ENCODE measurements around the gene PCNX4. TPM values are rescaled to one million over a fixed set of nuclear protein-coding genes. Genes with fewer than 3 reads are reported as not detected.

Gene PCNX4
- total RNA-seq, 1 experiment from 2014 or later: 65.1 TPM

- Histone ChIP-seq H2AFZ (peak overlapping the region; percentile 92; the same call in 1 of the 2 replicates), H4K20me1 (ENCODE audit: insufficient read depth) (no peaks in the 10 kb centered on the region; the same call in 1 of the 2 replicates), H3K4me3 (peak overlapping the region; percentile 90), H3K79me2 (ENCODE audit: low read depth) (peaks cover 63% of the 10 kb centered on the region), H3K27me3 (ENCODE audit: insufficient read depth, low read depth) (no peaks in the 10 kb centered on the region), H3K4me1 (replicated peaks; ENCODE audit: insufficient read depth) (peaks cover 20% of the 10 kb centered on the region), H3F3A (ENCODE audit: insufficient read depth, low read depth) (peaks cover 26% of the 10 kb centered on the region), H3K9me2 (ENCODE audit: insufficient read depth) (no peaks in the 10 kb centered on the region), H3K9me3 (ENCODE audit: insufficient read depth, low read depth) (no peaks in the 10 kb centered on the region), H3K36me3 (ENCODE audit: low read depth) (no peaks in the 10 kb centered on the region), H3K27ac (peak overlapping the region; percentile 94), H3K4me2 (peak overlapping the region; percentile 92)
- intact Hi-C loops (cut with micrococcal nuclease; ENCODE audit: unreplicated experiment): loop anchor here (5.0 kb wide), 2 partner anchors 611 to 901 kb away; partner anchors contain the start of genes JKAMP and L3HYPDH
- no TSS peak for BruUV-seq (replicated peaks)
- TF ChIP-seq CTCF (conservative IDR thresholded peaks at IDR 0.05): no peak
- no peak for TF ChIP-seq EZH2 (IDR thresholded peaks at IDR 0.05; ENCODE audit: low read depth)
- CTCF ChIA-PET: no interaction called here
- POLR2A ChIA-PET (ENCODE audit: unreplicated experiment): no interaction called here
- DNase-seq: no peak
Measured at GRCh38 chr14:60093606-60094005, 1.9 kb downstream of the PCNX4 start.

- no peak for TF ChIP-seq CTCF (conservative IDR thresholded peaks at IDR 0.05)
- peak overlapping the region; percentile 90 for H3K4me3 ChIP-seq
- intact Hi-C loops (cut with micrococcal nuclease; ENCODE audit: unreplicated experiment): loop anchor here (5.0 kb wide), 2 partner anchors 612 to 902 kb away; partner anchors contain the start of genes JKAMP and L3HYPDH
Measured at GRCh38 chr14:60094306-60094897, 2.7 kb downstream of the PCNX4 start.

GRCh38 chr14:60095231-60095630 is 3.5 kb downstream of the PCNX4 start:
- H4K20me1 ChIP-seq (ENCODE audit: insufficient read depth): no peaks in the 10 kb centered on the region; the same call in 1 of the 2 replicates
- TF ChIP-seq CTCF (conservative IDR thresholded peaks at IDR 0.05): no peak
- no peak for TF ChIP-seq EZH2 (IDR thresholded peaks at IDR 0.05; ENCODE audit: low read depth)
- H3K4me1 ChIP-seq (replicated peaks; ENCODE audit: insufficient read depth): peaks cover 20% of the 10 kb centered on the region
- no peak overlapping the region for H3K27ac ChIP-seq
- no peaks in the 10 kb centered on the region for H3K9me3 ChIP-seq (ENCODE audit: insufficient read depth, low read depth)
- H3K4me3 ChIP-seq: no peak overlapping the region
- H3F3A ChIP-seq (ENCODE audit: insufficient read depth, low read depth): peaks cover 26% of the 10 kb centered on the region
- no peaks in the 10 kb centered on the region for H3K36me3 ChIP-seq (ENCODE audit: low read depth)
- no peaks in the 10 kb centered on the region for H3K9me2 ChIP-seq (ENCODE audit: insufficient read depth)
- intact Hi-C loops (cut with micrococcal nuclease; ENCODE audit: unreplicated experiment): no loop called here
- BruUV-seq (replicated peaks): no TSS peak
- no peak for DNase-seq
- no peaks in the 10 kb centered on the region for H3K27me3 ChIP-seq (ENCODE audit: insufficient read depth, low read depth)
- ChIA-PET CTCF (no interaction called here), POLR2A (ENCODE audit: unreplicated experiment) (no interaction called here)
- H3K79me2 ChIP-seq (ENCODE audit: low read depth): peaks cover 77% of the 10 kb centered on the region
- no peak overlapping the region for H2AFZ ChIP-seq
- 0 out of 2 replicates have a peak overlapping the region, but pooled peaks have one; percentile 2 for H3K4me2 ChIP-seq

More at GRCh38 chr14:60094306-60094897, 2.7 kb downstream of the PCNX4 start:
- Histone ChIP-seq H3K9me3 (ENCODE audit: insufficient read depth, low read depth) (no peaks in the 10 kb centered on the region), H3K27ac (no peak overlapping the region), H3K9me2 (ENCODE audit: insufficient read depth) (no peaks in the 10 kb centered on the region), H4K20me1 (ENCODE audit: insufficient read depth) (no peaks in the 10 kb centered on the region; the same call in 1 of the 2 replicates), H3K4me1 (replicated peaks; ENCODE audit: insufficient read depth) (peaks cover 20% of the 10 kb centered on the region), H3K79me2 (ENCODE audit: low read depth) (peaks cover 69% of the 10 kb centered on the region), H3K4me2 (peak overlapping the region; percentile 92), H2AFZ (no peak overlapping the region), H3F3A (ENCODE audit: insufficient read depth, low read depth) (peaks cover 26% of the 10 kb centered on the region), H3K36me3 (ENCODE audit: low read depth) (no peaks in the 10 kb centered on the region), H3K27me3 (ENCODE audit: insufficient read depth, low read depth) (no peaks in the 10 kb centered on the region)
- BruUV-seq (replicated peaks): no TSS peak
- ChIA-PET POLR2A (ENCODE audit: unreplicated experiment) (no interaction called here), CTCF (no interaction called here)
- DNase-seq: peak in 1 of 2 experiments; percentile 55

Measured in PC-9 (cell line).